ENCODE measurements around the gene SCAMP2.
"Not testable (repeated sequence)": the region's sequence is repeated elsewhere in the genome, so short reads cannot be mapped to it uniquely, and the experiment has no call there.

Gene SCAMP2

GRCh38 chr15:74888716-74889115, 15.6 kb upstream of the SCAMP2 start:
- TF ChIP-seq BACH2 (CRISPR knock-in tag; IDR thresholded peaks at IDR 0.05; ENCODE audit: borderline replicate concordance): no peak
- TF ChIP-seq ESRRG (CRISPR knock-in tag; IDR thresholded peaks at IDR 0.05): no peak
- TF ChIP-seq OSR1 (CRISPR knock-in tag; IDR thresholded peaks at IDR 0.05): no peak
- TF ChIP-seq CSDC2 (CRISPR knock-in tag; IDR thresholded peaks at IDR 0.05): no peak
- TF ChIP-seq TSHZ2 (CRISPR knock-in tag; IDR thresholded peaks at IDR 0.05): no peak
- ATAC-seq: no peak

- not testable (repeated sequence) for ATAC-seq
Measured at GRCh38 chr15:74887537-74888193, 14.5 kb upstream of the SCAMP2 start.

GRCh38 chr15:74885461-74885860, 12.3 kb upstream of the SCAMP2 start:
- TF ChIP-seq BACH2 (CRISPR knock-in tag; IDR thresholded peaks at IDR 0.05; ENCODE audit: borderline replicate concordance) (no peak), ZFP3 (CRISPR knock-in tag; IDR thresholded peaks at IDR 0.05) (no peak), ZNF565 (CRISPR knock-in tag; conservative IDR thresholded peaks at IDR 0.05; ENCODE audit: low read depth) (no peak), TOX (CRISPR knock-in tag; IDR thresholded peaks at IDR 0.05; ENCODE audit: borderline replicate concordance) (no peak), ARNTL (CRISPR knock-in tag; IDR thresholded peaks at IDR 0.05; ENCODE audit: borderline replicate concordance, low read depth) (no peak), POU6F1 (CRISPR knock-in tag; IDR thresholded peaks at IDR 0.05; ENCODE audit: borderline replicate concordance, low read depth) (no peak), ESRRG (CRISPR knock-in tag; IDR thresholded peaks at IDR 0.05) (no peak), OSR1 (CRISPR knock-in tag; IDR thresholded peaks at IDR 0.05) (no peak), ZFP30 (CRISPR knock-in tag; IDR thresholded peaks at IDR 0.05) (no peak), SNAI2 (CRISPR knock-in tag; IDR thresholded peaks at IDR 0.05) (no peak), ZNF8 (CRISPR knock-in tag; IDR thresholded peaks at IDR 0.05) (no peak), TCF4 (CRISPR knock-in tag; IDR thresholded peaks at IDR 0.05; ENCODE audit: borderline replicate concordance) (no peak), ZC3H10 (CRISPR knock-in tag; IDR thresholded peaks at IDR 0.05) (no peak), ISL1 (CRISPR knock-in tag; IDR thresholded peaks at IDR 0.05) (no peak), CSRNP3 (CRISPR knock-in tag; IDR thresholded peaks at IDR 0.05) (no peak), GLIS3 (CRISPR knock-in tag; IDR thresholded peaks at IDR 0.05) (no peak), CSDC2 (CRISPR knock-in tag; IDR thresholded peaks at IDR 0.05) (no peak), PATZ1 (CRISPR knock-in tag; IDR thresholded peaks at IDR 0.05; ENCODE audit: borderline replicate concordance) (no peak), TSHZ2 (CRISPR knock-in tag; IDR thresholded peaks at IDR 0.05) (no peak), ZNF70 (CRISPR knock-in tag; IDR thresholded peaks at IDR 0.05) (no peak)
- no peak for ATAC-seq

Data from SK-N-SH treated with all-trans-retinoic acid at 6 μM for 48 hours (cell line).